ENCODE data around the gene STIM1. TPM values are rescaled to one million over a fixed set of nuclear protein-coding genes. Genes with fewer than 3 reads are reported as not detected.

The STIM1 gene
- total RNA-seq, 1 experiment from 2014 or later, result 15.2 TPM

GRCh38 chr11:3817181-3817800 lies 38.2 kb upstream of the STIM1 start:
- TF ChIP-seq, protein P1, sequence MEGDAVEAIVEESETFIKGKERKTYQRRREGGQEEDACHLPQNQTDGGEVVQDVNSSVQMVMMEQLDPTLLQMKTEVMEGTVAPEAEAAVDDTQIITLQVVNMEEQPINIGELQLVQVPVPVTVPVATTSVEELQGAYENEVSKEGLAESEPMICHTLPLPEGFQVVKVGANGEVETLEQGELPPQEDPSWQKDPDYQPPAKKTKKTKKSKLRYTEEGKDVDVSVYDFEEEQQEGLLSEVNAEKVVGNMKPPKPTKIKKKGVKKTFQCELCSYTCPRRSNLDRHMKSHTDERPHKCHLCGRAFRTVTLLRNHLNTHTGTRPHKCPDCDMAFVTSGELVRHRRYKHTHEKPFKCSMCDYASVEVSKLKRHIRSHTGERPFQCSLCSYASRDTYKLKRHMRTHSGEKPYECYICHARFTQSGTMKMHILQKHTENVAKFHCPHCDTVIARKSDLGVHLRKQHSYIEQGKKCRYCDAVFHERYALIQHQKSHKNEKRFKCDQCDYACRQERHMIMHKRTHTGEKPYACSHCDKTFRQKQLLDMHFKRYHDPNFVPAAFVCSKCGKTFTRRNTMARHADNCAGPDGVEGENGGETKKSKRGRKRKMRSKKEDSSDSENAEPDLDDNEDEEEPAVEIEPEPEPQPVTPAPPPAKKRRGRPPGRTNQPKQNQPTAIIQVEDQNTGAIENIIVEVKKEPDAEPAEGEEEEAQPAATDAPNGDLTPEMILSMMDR (conservative IDR thresholded peaks at IDR 0.05), result no peak
- H3K56ac ChIP-seq (ENCODE audit: insufficient read length, low read depth, low read length), result no peak overlapping the region
- no peak overlapping the region for H3K9ac ChIP-seq (ENCODE audit: extremely low read depth, insufficient read length, low read length)
- no peaks in the 10 kb centered on the region for H3K27me3 ChIP-seq (ENCODE audit: insufficient read depth, low read length)
- H2BK120ac ChIP-seq (ENCODE audit: low read depth, low read length, poor library complexity, severe bottlenecking), result no peak overlapping the region
- no peaks in the 10 kb centered on the region for H3K23me2 ChIP-seq (ENCODE audit: insufficient read length, low read depth, low read length, poor library complexity, severe bottlenecking)
- no CpG with 5 or more reads among the region's 10 CpGs for WGBS (ENCODE audit: extremely low coverage, insufficient read length, low lambda C conversion rate)
- no peak overlapping the region for H2BK5ac ChIP-seq (ENCODE audit: insufficient read length, low read length)
- H3K9me3 ChIP-seq (ENCODE audit: control insufficient read depth, low read depth, low read length), result no peaks in the 10 kb centered on the region
- Mint-ChIP-seq H3K27ac (peak overlapping the region in 1 of 3 experiments; percentile 57; a peak in 1 of 7 replicates), H3K4me1 (peaks cover 12 to 15% of the 10 kb centered on the region in 2 experiments), H3K4me3 (no peak overlapping the region; a peak in 1 of 5 replicates), H3K9me3 (no peaks in the 10 kb centered on the region), H3K27me3 (ENCODE audit: low read depth) (no peaks in the 10 kb centered on the region), H3K36me3 (ENCODE audit: insufficient read depth in 1 of 3, low read depth in 3 of 3) (peaks cover 0 to 9% (median 3%) of the 10 kb centered on the region in 3 experiments; a peak in 2 of 7 replicates)
- H2BK12ac ChIP-seq (ENCODE audit: insufficient read length, low read depth, low read length), result no peak overlapping the region
- no peak overlapping the region for H4K91ac ChIP-seq (ENCODE audit: insufficient read length, low read depth, low read length)
- DNase-seq, result no peak
- H3K23ac ChIP-seq (ENCODE audit: insufficient read length, low read depth, low read length), result no peak overlapping the region
- H3K4me1 ChIP-seq (ENCODE audit: insufficient read depth, low read length), result peaks cover 3% of the 10 kb centered on the region; the same call in 1 of the 2 replicates
- H3T11ph ChIP-seq (ENCODE audit: low read length), result no peak overlapping the region
- H3K4ac ChIP-seq (ENCODE audit: low read depth, low read length), result no peak overlapping the region
- H2BK15ac ChIP-seq (ENCODE audit: low read depth, low read length), result no peak overlapping the region
- H2AFZ ChIP-seq (ENCODE audit: low read length), result no peak overlapping the region
- no peaks in the 10 kb centered on the region for H3K79me2 ChIP-seq (ENCODE audit: insufficient read depth, low read length)
- H2AK5ac ChIP-seq (ENCODE audit: insufficient read length, low read length), result no peak overlapping the region
- no peak overlapping the region for H4K8ac ChIP-seq (replicated peaks; ENCODE audit: insufficient read length, low read depth, low read length)
- no peak overlapping the region for H3K18ac ChIP-seq (ENCODE audit: insufficient read length, low read depth, low read length)
- no peaks in the 10 kb centered on the region for H4K20me1 ChIP-seq (ENCODE audit: control insufficient read depth, insufficient read depth, insufficient read length)
- no peak overlapping the region for H3K4me2 ChIP-seq (ENCODE audit: insufficient read depth, insufficient read length, low read length)
- H3K27ac ChIP-seq (ENCODE audit: insufficient read length, low read depth, low read length), result no peak overlapping the region
- no peak overlapping the region for H2BK20ac ChIP-seq (ENCODE audit: low read depth, low read length, poor library complexity, severe bottlenecking)
- H4K5ac ChIP-seq (ENCODE audit: insufficient read length, low read depth, low read length), result no peak overlapping the region
- H3K79me1 ChIP-seq (ENCODE audit: insufficient read depth, low read depth, low read length, poor library complexity, severe bottlenecking), result no peaks in the 10 kb centered on the region
- no peak overlapping the region for H3K14ac ChIP-seq (ENCODE audit: insufficient read depth, low read length)

All from H9 (cell line).